Sciatic nerve (tissue), 2 donors: ENCODE results near the gene SMOC2. TPM values are rescaled to one million over a fixed set of nuclear protein-coding genes. Genes with fewer than 3 reads are reported as not detected.

ENCODE experiments used
- ATAC-seq: fragments of 200-7000 bp; cut with Tn5 transposase; one replicate; pipeline ENCODE4 v1.9.1; 2020; ENCODE audit warnings: mild to moderate bottlenecking, moderate library complexity
- DNase-seq: peaks from one replicate; pipeline ENCODE4 v3.0.0-alpha.2; 2020; ENCODE audit warnings: low spot score
- intact Hi-C: fragments of 100-400 bp; cut with DNase I; formaldehyde crosslinking; loops from one replicate; pipeline ENCODE4 v1.14.2; 2022
- total RNA-seq: library from RNA; stranded (reverse); fragmentation: NEBNext Ultra II Directional; extraction: Animal tissue kit (Norgen Biotek cat#: 25700); gene quantifications from one replicate; pipeline ENCODE4 v1.2.1, GENCODE V29; 2021
- donor health status: DM: no; HTN: no; CAD: no.
- donor health status: DM: no; HTN: no; CAD: no.

Gene SMOC2
- total RNA-seq, 1 donor from 2014 or later, result 45.6 TPM

DNA sequence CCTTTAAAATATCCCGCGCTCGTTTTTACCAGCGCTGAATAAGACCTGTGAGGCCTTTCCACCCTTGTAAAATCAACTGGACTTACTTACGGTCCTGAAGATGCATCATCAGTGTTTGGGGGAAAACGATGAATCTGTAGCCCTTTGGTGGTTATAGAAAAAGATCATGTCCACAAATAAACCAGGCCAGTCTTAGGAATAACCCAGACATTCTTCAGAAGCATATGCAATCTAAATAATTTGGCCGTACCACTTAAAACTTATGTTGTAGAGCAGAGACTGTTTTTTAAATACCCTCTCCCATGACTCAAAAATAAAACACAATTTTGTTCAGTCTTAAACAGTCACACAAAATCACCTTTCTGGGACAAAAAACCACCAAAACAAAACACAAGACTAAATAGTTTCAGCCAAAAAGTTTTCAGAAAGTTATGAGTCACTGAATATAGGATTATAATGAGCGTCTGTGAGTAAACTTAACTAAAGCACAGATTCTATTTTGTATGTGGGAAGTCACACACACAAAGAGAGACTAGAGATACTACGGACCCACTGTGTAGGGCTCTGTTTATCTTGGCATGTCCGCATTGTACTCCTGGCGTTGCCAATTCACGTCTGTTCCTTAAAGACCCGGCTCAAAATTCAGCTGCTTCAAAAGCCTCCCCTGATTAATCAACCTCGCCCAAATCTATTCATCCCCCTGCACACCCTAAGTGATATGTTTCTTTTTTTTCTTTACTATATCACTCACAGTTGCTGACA lies 26.5 kb upstream of the SMOC2 start:
- ATAC-seq (peak; percentile 19), DNase-seq (no peak)
- intact Hi-C loops, result no loop called here

DNA sequence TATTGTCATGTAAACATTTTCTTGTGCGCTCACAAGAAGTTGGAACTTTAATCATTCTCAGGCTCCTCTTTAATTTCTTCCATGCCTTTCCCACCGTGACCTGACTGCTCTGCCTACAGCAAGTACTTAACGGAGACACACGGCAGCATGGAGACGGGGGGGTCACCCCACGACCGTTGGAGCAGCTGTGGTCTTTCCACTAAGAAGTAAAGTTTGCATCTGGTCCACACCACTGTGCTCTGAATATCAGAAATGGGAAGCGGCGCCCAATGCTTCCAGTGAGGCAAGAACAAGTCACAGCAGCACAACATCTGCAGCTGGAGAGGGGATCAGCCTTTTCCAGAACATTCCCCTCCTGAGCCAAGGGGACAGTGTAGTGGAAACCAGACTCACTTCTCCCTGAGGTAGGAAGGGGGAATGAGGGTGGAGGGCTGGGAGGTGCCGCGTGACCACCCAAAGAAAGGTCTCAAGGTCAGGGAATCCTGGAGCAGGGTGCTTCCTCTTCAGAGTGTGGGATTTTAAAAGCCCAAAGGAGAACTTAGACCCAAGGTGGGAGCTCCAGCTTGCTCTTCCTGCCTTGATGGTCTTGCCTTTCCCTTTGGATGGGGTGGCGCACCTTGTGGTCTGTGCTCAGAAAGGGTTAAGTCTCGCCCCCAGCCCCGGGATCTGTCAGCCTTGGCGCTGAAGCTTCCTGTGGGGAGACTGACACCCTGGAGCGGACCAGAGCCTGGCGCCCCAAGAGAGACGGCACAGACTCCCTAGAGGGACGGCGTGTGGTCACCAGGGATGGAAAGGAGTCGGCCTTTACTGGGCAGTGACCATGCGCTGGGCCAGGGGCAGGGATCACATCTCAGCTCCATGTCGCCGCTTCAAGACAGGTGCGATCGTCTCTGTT lies 25.6 kb upstream of the SMOC2 start:
- intact Hi-C loops, result no loop called here
- DNase-seq (no peak), ATAC-seq (peak; percentile 5)

DNA sequence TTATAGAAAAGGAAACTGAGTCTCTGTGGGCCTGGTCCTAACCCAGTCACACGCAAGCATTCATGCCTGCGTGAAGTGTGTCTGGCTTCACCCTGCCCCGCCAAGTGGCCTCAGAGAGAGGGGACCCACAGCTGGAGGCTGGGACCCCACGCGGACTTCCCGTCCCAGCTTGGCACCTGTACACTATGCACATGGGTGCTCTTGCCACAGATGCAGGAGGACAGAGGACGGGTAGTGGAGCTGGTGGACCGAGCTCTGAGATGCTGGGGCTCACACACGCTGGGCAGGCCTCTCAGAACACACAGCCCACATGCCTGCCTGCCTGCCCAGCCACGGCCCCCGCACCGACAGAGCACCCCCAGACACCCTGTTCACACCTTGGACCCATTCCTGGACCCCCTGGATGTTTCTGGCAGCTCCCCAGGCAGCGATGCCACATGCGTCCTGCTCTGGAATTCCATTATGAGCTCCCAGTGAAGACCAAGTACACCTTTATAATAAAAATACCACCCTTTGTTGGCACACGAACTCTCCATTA lies 24.9 kb upstream of the SMOC2 start:
- no peak for ATAC-seq
- no peak for DNase-seq
- intact Hi-C loops, result no loop called here

DNA sequence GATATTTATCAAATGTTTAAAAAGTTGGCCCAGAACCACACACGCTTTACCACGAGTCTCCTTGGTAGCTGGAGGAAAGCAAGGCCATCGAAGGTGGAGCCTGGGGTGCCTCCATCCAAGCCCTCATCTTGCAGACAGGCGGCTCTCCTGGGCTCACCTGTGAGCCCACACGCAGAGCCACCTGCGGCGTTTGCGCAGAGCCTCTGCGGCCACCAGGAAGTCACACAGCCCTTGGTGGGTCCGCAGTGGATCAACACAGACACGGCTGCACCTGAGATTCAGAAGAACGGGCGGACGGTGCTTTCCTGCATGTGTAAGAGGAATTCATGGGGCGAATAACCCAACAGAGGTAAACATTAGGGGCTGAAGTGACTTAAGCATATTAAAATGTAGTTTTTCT lies 24.5 kb upstream of the SMOC2 start:
- ATAC-seq (no peak), DNase-seq (no peak)
- intact Hi-C loops, result no loop called here

DNA sequence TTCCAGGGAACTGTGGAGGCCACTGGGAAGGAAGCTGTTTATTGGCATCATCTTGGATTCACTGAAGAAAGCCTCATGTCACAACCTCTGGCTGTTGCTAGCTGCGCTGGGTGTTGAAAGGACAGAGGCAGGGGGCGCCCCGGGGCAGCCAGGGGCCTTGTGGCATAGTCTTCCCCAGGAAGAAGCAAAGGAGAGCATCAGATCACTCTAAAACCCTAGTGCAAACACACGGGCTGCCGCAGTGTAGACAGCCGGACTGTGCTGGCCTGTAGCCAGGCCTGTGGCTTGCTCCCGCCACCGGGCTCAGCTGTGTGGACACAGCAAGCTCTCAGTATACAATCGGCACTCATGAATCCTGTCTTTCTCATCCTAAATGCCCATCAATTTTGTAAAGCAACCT lies 23.8 kb upstream of the SMOC2 start:
- ATAC-seq, result peak; percentile 36
- DNase-seq, result no peak
- intact Hi-C loops, result no loop called here

DNA sequence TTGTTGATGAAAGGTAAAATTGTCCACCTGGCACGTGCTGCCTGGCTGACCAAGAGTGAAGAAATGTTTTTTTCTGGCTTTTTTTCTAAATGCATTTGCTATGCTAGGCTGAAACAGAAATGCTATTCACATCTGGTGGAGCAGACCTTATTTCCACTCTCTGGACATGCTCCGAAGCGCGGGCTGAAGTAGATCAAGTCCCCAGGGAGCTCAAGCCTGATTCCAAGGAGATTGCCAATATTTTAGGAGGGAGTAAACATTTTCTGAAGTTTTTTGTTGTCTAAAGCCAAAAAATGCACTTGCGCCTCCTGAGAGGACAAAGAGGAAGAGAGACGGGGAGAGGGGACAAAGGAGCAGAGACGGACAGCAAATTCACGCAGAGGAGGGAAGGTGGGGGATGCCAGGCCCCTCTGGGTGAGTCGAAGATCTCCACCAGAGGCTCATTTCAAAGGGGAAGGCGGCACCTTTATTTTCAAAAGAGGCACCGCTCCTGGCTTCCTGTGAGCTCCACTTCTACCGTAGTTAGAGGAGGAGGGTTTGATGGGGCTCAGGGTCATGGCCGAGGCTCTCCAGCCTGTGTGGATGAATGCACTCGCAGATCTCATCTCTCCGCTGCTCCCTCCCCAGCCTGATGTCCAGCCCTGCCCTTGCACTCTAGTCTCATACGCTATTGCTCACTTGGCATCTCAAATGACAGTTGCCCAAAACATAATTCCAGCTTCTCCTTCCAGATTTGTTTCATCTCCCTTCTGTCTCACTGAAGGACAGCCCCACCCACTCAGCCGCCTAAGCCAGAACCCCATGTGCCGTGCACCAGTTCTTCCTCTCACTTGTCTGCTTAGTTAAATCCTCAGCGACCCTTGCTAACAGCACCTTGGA lies 23.1 kb upstream of the SMOC2 start:
- intact Hi-C loops, result no loop called here
- ATAC-seq, result peak; percentile 70
- no peak for DNase-seq

DNA sequence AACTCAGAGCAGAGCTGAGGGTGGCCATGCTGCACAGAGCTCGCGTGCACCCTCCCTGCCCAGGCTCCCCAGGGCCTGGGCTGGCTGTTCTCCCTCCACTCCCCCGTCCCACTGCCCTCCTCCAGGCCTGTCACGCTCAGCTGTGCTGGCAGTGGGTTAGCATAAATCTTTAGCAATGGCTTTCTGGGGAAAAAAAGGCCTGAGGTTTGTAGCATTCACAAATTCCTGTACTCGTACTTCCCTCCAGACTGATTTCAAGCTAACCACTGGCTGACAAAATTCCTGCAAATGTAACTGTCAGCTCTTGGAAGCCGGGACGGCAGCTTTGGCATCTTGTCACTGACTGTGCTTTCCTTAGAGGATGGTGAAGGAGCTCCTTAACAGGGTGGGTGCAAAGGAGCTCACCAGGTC lies 22.3 kb upstream of the SMOC2 start:
- no peak for DNase-seq
- intact Hi-C loops, result no loop called here
- peak; percentile 51 for ATAC-seq

DNA sequence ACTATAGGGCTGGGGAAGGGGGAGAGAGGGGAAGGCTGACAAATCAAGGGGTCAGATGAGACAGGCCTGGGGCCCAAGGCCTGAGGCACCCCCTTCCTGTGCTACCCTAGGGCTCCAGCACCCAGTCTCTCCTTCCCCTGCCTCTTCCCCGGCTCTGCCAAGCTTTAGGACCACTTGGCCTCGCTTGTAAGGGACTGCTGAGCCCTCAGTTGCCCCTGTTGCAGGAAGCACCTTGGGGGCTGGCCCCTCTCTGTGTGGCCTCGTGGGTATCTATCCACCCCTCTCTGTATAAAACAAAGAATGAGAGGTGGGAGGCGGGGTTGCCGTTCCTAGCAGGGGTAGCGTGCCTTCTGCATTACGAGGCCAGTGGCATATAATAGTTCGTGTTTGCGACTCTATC lies 21.4 kb upstream of the SMOC2 start:
- intact Hi-C loops, result no loop called here
- DNase-seq, result no peak
- ATAC-seq, result no peak

DNA sequence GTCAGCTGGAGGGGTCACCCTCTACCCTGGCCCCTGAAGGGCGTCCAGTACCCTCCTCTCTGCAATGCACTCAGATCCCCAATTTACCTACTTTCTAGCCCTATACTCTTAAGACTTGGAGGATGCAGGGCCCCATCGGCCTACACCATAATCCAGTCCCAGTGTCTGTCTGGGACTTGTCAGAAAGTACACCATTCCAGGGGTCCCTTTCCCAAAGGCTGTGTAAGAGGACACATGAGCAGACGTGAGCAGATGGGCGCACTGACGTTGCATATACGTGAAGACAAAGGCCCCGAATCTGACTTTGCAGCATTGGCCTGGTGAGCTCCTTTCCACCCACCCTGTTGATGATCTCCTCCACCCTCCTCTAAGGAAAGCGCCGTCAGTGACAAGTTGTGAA lies 20.9 kb upstream of the SMOC2 start:
- intact Hi-C loops, result no loop called here
- DNase-seq, result no peak
- ATAC-seq, result no peak

DNA sequence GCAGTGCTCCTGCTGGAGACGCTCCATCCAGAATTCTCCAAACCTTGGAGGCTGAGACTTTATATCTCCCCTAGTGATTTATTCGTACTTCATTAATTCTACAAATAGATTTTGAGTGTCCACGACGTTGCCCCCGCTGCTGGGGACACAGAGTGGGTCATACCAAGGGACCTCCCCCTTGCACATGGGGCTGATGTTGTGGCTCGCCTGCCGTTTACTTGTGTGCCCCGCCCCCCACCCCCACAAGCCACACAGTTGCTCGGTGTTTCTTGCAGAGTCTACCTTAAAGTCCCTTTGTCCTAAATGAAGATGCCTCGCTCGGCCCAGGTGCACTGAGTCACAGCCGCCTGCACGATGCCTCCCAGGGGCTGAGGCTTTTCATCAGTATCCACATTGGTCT lies 20.3 kb upstream of the SMOC2 start:
- DNase-seq (no peak), ATAC-seq (no peak)
- intact Hi-C loops, result no loop called here

DNA sequence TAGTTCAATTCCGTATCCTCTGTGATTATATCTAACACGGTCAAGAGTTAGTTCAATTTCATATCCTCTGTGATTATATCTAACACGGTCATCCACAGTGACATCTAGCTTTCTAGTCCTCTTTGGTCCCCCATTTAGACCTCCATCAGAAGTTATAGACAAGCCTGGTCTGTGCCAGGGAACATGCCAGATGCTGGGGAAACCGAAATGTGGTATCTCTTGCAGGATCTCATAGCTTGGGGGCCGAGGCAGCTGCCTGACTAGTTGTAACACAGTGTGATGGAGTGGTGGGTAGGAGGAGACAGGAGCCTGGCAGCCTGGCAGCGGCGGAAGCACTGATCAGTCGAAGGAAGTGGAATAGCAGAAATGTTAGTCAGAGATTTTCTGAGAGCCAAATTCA lies 13.8 kb upstream of the SMOC2 start:
- DNase-seq (no peak), ATAC-seq (no peak)
- intact Hi-C loops, result no loop called here

DNA sequence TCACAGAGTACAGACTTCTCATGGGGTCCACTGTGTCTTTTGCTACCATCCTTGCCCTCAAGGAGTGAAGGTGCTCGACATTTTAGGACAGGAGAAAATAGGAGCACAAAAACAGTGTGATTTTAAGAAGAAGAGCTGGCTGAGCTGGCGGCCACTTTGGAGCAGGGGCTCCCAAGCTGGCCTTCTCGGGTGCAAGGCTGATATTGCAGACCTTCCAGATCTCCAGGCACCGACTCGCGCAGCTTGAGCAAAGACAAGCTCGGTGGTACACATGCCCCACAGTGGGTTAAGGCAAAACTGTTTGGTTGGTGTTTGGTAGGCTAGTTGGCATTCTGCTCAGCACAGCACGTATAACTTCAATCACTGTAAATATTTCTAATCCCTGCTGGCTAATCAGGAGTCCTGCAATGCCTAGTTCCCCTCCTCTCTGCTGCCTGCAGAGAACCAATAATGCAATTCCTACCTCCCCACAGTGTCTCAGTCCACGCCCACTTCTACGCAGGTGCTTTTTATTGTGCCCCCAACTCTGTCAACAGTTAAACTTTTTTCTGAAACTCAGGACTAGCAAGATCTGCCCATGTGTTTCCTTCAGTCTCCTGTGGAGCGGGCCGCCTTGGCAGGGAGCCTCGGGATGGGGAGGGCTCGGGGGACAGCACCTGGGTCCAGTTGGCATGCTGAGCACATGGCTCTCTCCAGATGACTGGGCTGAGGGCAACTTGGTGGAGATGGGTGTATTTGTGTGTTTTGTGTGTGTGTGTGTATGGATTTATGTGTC lies 12.7 kb upstream of the SMOC2 start:
- ATAC-seq (no peak), DNase-seq (no peak)
- intact Hi-C loops, result no loop called here

DNA sequence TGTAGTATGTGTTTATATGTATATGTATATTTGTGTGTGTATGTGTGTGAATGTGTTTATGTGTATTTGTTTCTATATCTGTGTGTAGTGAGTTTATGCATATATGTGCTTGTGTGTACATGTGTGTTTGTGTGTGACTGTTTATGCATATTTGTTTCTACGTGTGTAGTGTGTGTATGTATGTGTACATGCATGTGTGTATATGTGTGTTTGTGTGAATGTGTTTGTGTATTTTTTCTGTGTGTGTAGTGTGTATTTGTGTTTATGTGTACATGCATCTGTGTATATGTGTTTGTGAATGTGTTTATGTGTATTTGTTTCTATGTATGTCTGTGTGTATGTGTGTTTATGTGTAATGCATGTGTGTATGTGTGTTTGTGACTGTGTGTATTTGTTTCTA lies 12.1 kb upstream of the SMOC2 start:
- intact Hi-C loops, result no loop called here
- ATAC-seq, result no peak
- DNase-seq, result no peak

DNA sequence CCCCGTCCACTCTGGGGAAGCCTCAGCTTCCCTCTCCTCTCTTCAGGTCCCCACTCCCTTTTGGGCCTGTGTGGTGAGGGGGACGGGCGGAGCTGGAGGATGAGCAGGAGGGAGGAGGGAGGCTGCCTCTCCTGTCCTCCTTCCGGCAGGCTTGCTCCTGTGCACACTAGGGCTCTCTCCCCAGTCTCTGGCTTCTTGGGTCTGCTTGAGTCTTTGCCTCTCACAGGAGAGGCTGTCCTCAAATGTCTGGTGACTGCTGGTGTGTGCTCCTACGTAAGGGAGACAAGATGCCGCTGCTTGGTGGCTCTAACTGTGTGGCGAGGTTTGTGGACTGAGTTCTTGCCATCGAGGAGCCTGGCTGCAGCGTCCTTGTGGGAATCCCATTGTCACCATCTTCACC lies 8.8 kb upstream of the SMOC2 start:
- ATAC-seq (no peak), DNase-seq (no peak)
- intact Hi-C loops, result no loop called here

DNA sequence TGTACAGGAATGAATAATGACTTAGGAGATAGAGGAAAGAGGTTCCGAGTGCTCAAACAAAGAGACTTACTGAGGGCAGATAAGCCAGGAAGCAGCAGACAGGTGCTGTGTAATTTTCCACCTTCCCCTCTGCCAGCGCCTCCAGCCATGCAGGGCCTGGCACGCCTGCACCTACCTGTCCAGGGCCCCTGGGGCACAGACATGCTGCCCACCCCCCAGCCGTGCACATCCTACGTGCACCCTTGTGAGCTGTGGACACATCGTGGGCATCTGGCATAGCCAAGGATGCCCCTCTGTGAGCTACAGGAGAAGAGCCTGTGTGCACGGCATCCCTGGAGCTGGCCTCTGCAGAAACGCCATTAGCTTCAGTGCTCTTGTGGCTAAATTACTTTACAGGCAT lies 7.1 kb upstream of the SMOC2 start:
- intact Hi-C loops, result no loop called here
- no peak for DNase-seq
- peak; percentile 42 for ATAC-seq

DNA sequence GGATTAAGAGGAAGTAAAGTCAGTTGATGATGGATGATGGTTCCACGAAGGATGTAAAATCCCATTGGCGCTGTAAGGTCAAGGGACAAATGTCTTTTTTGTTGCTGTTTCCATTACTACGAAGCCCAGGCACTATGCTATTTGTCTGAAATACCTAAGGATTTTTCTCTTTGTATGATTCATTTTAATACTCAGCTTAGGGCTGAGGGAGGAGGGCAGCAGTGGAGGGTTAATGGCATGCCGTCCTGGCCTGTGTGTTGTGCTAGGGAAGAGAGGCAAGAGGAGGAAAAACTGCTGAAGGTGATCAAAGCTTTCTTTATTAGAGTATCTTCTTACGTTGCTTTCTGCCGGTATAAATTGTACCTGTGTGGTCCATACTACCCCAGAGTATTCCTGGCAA lies 6.5 kb upstream of the SMOC2 start:
- ATAC-seq (no peak), DNase-seq (no peak)
- intact Hi-C loops, result no loop called here

DNA sequence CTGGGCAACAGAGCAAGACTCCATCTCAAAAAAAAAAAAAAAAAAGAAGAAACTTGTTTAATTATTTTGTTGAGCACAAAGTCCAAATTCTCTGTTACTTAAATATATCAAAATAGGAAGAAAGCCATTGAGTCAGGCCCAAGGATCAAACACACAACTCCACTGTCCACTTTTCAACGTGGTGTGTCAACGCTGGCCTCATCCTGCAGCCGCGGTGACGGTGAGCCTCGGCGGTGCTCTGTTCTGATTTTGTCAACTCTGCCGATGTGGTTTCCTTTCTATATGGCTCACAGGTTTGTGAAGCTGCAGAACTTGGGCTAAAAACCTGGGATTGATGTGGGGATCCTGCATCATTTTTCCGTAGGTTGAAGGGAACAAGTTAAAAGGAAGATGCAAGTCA lies 3.2 kb upstream of the SMOC2 start:
- intact Hi-C loops, result no loop called here
- DNase-seq, result no peak
- ATAC-seq, result no peak

DNA sequence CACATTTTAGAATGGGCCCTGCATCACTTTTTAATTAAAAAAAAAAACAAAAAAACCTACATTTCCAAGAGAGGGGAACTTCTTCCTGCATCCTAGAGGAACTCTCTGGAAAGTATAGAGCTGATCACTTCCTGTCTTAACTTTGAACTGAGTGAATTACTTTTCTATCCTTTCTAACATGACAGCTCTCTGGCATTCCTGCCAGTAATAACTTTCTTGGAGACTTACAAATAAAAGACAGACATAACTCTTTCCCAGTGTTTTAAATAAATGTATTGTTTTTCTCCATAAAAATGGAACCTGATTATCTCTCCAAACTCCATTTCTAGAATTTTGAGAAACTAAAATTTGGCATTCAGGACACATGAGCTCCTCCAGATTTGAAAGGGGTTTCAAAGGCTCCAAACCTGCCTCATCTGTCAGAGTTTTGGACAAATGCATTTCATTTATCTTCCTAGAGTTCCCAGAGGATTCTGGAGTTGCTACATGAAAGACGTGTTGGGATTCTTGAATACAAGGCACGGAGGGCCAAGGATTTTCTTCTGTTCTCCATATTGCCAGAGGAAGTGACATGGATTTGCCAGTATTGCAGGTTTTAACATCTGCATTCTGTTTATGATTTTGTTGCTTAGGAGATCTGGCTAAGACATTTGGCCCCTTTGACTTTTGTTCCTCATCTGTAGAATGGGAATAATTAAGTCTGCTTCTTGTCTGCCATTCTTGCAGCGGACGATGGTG lies 2.0 kb upstream of the SMOC2 start:
- ATAC-seq (no peak), DNase-seq (no peak)
- intact Hi-C loops, result no loop called here
